ENCODE results near the gene LYSMD4. TPM values are rescaled to one million over a fixed set of nuclear protein-coding genes. Genes with fewer than 3 reads are reported as not detected.

LYSMD4 gene
- total and polyA plus RNA-seq, 2 of the 8 experiments (the other 6 are each of a cell fraction or from before 2014, with no cell fraction given), result 7.5 to 17.5 TPM

DNA sequence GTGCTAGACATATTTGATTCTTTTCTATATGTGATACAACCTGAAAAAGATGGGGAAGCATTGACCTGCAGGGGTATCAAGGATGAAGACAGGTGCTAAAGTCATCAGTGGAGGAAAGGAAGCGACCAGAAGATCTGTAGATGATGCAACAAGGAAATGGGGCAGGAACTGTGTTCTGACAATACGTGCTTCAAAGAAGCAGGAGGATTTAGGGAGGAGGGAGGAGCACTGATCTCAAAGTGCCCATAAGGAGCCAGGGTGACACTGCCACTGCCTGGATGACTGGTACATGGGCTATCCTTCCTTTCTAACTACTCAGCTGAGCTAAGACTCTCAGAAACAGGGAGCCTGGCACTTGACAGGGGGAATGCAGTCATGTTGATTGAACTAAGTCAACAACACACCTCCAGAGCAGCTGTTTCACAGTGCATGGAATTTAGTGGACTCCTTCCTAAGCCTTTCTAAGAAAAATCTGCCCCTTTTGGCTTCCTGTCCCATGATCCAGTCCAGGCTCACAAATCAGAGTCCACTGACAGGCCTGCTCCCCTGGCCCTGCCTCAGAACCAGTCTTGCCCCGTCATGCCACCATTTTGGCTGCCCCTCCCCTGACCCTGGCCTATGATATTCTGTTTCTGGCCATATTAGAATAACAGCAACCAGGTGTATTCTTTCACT, 12.0 kb downstream of the LYSMD4 start:
- H2BK12ac ChIP-seq (ENCODE audit: low read depth, low read length), result no peak overlapping the region
- no peak overlapping the region for H2AK5ac ChIP-seq (ENCODE audit: low read depth, low read length)
- H2BK120ac ChIP-seq (replicated peaks; ENCODE audit: low read depth, low read length), result no peak overlapping the region
- FAIRE-seq (no peak), DNase-seq (ENCODE audit: low read depth in 1 of 2, low spot score in 2 of 2) (no peak)
- TF ChIP-seq ATF2 (IDR thresholded peaks at IDR 0.05; ENCODE audit: low read length) (no peak), KDM1A (IDR thresholded peaks at IDR 0.05; ENCODE audit: borderline replicate concordance, low read length) (no peak), ATF3 (IDR thresholded peaks at IDR 0.05; ENCODE audit: insufficient read depth, low read depth, low read length) (no peak), TAF1 (IDR thresholded peaks at IDR 0.05; ENCODE audit: low read depth, low read length) (no peak), PHF8 (conservative IDR thresholded peaks at IDR 0.05; ENCODE audit: low read depth, low read length) (no peak), SP1 (IDR thresholded peaks at IDR 0.05; ENCODE audit: low read depth, low read length) (no peak)
- no peak overlapping the region for H3K23ac ChIP-seq (ENCODE audit: insufficient read length)
- H3K4me2 ChIP-seq (ENCODE audit: insufficient read depth in 1 of 2, low read depth in 2 of 2, low read length in 2 of 2), result no peak overlapping the region
- H3K4me3 ChIP-seq (ENCODE audit: extremely low read depth in 1 of 4, insufficient read depth in 2 of 4, low read depth in 3 of 4, low read length in 4 of 4), result no peak overlapping the region
- no peak overlapping the region for H3K56ac ChIP-seq (replicated peaks; ENCODE audit: insufficient read length, low read depth, low read length)
- H4K5ac ChIP-seq (ENCODE audit: insufficient read length, low read depth, low read length), result no peak overlapping the region
- no peak overlapping the region for H3K14ac ChIP-seq (ENCODE audit: insufficient read length)
- ChIA-PET POLR2A (ENCODE audit: partially characterized antibody) (interaction anchor here (1.3 kb wide), 1 partner anchor 439 kb away, joined by 3 read pairs; no protein-coding TSS in a partner anchor), CTCF (ENCODE audit: partially characterized antibody) (no interaction called here)
- H4K8ac ChIP-seq (ENCODE audit: extremely low read depth, insufficient read depth, low read length), result no peak overlapping the region
- no peak overlapping the region for H3K27ac ChIP-seq (ENCODE audit: low read depth, low read length)
- H3K23me2 ChIP-seq (ENCODE audit: low read depth, low read length), result no peaks in the 10 kb centered on the region; the same call in 1 of the 2 replicates
- no peak overlapping the region for H3K18ac ChIP-seq (ENCODE audit: extremely low read depth, low read length)
- no peaks in the 10 kb centered on the region for H3K27me3 ChIP-seq (replicated peaks in 1 of 4; ENCODE audit: control insufficient read depth in 3 of 4, extremely low read depth in 1 of 4, insufficient read depth in 3 of 4, low read length in 3 of 4)
- no peak overlapping the region for H2BK5ac ChIP-seq (ENCODE audit: low read depth, low read length)
- peaks cover 0 to 5% (median 2%) of the 10 kb centered on the region in 4 experiments; a peak in 3 of 8 replicates for H3K36me3 ChIP-seq (ENCODE audit: control insufficient read depth in 2 of 4, insufficient read depth in 4 of 4, low read length in 3 of 4)
- H2BK15ac ChIP-seq (ENCODE audit: low read length), result no peak overlapping the region
- peaks cover 0 to 2% of the 10 kb centered on the region in 2 experiments for H4K20me1 ChIP-seq (replicated peaks in 1 of 2; ENCODE audit: control insufficient read depth in 1 of 2, insufficient read depth in 2 of 2, low read length in 2 of 2)
- no peak overlapping the region for H3K4ac ChIP-seq (replicated peaks; ENCODE audit: insufficient read length, low read depth, low read length)
- H3K79me2 ChIP-seq (ENCODE audit: control insufficient read depth in 1 of 2, insufficient read depth in 2 of 2, low read length in 2 of 2), result no peaks in the 10 kb centered on the region
- WGBS, 2 experiments (ENCODE audit: extremely low coverage in 1 of 2, insufficient coverage in 1 of 2, insufficient read length in 1 of 2, insufficient replicate concordance in 2 of 2, low coverage in 1 of 2, low lambda C conversion rate in 2 of 2, missing lambda C conversion rate in 1 of 2), result 84% methylated on average over 3 of the region's 3 CpGs; no CpG with 5 or more reads in 1 of the 2 experiments
- no peak overlapping the region for H4K91ac ChIP-seq (replicated peaks; ENCODE audit: insufficient read length, low read length)
- H3K9ac ChIP-seq (replicated peaks in 1 of 4; ENCODE audit: extremely low read depth in 1 of 4, low read depth in 3 of 4, low read length in 3 of 4), result no peak overlapping the region
- peaks cover 4 to 12% of the 10 kb centered on the region in 2 experiments; a peak in 3 of 4 replicates for H3K9me3 ChIP-seq (ENCODE audit: insufficient read depth in 2 of 2, low read depth in 1 of 2, low read length in 1 of 2)
- H2BK20ac ChIP-seq (ENCODE audit: low read length), result no peak overlapping the region
- H3K79me1 ChIP-seq (ENCODE audit: low read depth, low read length), result no peaks in the 10 kb centered on the region
- H3K4me1 ChIP-seq (replicated peaks in 1 of 4; ENCODE audit: control insufficient read depth in 3 of 4, insufficient read depth in 4 of 4, low read length in 3 of 4), result peaks cover 0 to 3% (median 0%) of the 10 kb centered on the region in 4 experiments; a peak in 1 of 7 replicates
- no peak overlapping the region for H2AFZ ChIP-seq (ENCODE audit: low read length)

Measured in H1 (cell line).